COLO829 (cell line): ENCODE measurements around the gene CELF2.

Experiments
- DNase-seq: peaks from one replicate; pipeline ENCODE4 v3.0.0; 2012; ENCODE audit warnings: low spot score

The CELF2 gene

DNA sequence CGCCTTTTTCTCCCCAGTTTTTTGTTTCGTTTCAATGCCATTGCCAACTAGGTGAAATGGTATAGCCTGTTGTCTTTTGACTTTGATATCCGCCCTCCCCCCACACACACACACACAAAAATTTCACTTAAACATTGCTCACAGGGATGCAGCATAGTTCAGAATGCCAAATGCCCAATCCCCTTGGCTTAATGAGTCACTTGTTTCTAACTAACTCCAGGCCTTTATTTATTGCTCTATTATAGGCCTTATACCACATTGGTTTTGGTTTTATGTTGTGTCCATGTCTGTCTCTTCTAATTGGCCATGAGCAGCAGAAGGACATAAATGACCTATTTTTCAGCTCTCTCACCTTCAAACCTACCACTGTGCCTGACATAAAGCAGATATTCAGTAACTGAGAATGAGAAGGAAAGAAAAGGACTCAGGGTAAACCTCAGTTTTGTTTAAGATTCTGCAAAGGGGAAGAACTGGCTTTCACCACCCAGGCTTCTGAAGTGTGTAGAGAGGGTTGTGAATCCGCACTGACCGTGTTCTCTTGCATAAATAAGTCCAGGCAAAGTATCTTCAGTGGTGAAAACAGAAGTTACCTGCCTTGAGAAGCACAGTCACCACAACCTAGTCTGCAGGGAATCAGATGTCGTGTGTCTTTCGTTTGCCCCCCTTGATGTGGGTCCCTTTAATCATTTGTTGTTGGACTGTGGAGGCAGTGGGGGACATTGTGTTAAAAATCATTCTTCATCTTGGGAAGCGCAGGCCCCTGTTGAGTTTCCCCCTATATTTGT, 139.8 kb downstream of the CELF2 start:
- no peak for DNase-seq

DNA sequence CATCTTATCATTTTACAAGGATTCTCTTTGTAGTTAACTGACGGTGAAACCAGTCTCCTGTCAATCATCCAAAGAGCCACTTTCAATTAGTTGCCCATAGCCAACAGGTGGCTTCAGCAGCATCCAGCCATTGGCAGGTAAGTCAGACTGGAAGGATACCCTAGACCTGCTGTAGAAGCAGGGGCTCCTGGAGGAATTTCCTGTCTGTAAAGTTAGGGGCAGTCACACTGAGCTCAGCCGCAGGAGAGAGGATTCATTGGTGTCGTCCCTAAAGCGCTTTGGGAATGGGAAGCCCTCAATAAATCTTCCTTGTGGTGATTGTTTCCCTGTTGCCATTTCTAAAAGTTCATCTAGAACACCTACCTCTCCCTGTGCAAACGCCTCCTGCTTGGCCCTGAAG, 140.4 kb downstream of the CELF2 start:
- DNase-seq: no peak

DNA sequence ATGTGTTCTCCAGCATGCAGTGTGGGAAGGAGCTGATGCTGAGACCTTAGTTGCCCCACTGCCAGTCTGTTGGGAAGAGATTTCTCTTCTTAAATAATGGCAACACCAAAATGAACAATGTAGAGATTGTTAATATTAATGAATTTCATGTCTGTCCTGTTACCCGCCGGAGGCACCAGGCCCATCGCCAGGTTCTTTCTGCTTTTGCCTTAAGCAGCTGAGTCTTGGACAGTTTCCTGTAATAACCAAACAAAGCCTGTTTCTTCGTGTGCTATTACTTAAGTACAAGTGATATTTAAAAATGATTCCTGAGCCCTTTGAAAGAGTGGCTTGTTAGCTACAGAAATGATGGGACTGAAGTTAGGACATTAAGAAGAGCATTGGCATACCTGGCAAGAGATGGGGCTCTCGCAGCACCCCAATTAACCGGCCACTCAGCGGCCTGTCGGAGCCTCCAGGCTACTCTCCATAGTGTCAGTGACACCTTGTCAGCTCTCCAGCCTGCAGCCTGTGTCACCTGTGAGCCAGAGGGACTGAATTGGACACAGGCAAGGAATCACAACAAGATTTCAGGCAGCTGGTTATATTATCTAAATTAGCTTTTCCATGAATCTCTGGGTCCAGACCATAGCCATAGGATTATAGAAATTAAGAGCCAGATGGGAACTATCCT, 142.0 kb downstream of the CELF2 start:
- peak; percentile 86 for DNase-seq

DNA sequence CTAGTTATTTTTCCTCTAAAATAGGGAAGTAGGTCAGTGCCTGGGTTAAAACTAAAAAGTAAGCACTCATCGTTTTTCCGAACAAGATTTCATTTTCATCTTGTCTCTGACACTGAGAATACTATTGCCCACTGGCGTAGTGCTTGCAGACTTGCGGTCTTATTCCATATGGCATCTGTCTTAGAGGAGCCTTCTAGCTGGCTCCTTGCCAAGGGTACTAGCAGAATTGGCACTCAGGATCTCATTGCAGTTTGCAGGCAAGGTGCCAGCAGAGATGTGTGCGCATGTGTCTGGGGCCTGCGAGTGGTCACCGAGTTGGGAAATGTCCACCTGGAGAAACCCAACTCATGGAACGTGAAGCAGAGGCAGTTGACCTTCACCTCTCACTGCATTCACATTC, 143.4 kb downstream of the CELF2 start:
- DNase-seq: no peak

DNA sequence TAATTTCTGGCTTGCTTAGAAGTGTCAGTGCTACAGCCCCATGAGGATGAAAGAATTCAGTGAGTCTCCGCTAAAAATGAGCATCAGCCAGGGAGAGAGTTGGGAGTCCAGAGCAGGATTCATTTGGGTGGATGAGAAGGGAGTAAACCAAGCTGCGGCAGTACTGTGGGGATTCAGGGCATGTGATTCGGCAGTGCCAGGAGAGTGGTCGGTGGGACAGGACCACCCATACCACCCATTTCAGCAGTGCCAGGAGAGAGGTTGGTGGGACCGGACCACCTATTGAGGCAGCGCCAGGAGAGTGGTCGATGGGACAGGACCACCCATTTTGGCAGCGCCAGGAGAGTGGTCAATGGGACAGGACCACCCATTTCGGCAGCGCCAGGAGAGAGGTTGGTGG, 144.2 kb downstream of the CELF2 start:
- no peak for DNase-seq

DNA sequence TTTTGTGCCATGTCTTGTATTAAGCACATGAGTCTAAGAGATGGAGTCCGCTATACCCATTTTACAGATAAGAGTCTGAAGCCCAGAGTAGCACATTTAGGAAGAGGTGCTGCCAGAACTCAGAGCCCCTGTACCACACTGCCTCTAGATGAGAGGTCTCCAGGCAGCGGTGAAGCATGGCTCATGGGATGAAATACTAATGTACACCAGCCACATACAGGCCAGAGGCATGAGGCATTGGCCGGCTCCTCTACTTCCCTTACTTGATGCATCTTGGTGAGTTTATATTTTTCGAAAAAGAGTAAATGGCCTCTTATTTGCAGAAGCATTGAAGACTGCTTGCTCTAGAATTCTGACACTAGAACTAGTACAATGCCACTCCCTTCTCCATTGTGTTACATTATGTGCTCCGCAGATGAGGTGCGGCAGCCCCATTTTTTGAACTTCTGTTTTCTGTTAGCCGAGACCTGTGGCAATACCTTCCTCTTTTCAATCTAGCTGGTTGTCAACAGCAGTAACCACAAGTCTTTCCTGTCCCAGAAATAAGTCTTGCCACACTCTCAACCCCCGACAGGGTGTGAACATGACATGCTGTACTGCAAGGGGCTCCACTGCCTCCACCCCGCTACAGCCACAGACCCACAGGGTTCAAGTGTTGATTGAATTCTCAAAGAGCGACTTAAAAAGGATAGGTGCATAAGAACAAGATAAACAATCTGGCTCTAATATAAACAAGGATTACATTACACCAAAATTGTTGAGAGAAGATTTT, 145.3 kb downstream of the CELF2 start:
- no peak for DNase-seq

DNA sequence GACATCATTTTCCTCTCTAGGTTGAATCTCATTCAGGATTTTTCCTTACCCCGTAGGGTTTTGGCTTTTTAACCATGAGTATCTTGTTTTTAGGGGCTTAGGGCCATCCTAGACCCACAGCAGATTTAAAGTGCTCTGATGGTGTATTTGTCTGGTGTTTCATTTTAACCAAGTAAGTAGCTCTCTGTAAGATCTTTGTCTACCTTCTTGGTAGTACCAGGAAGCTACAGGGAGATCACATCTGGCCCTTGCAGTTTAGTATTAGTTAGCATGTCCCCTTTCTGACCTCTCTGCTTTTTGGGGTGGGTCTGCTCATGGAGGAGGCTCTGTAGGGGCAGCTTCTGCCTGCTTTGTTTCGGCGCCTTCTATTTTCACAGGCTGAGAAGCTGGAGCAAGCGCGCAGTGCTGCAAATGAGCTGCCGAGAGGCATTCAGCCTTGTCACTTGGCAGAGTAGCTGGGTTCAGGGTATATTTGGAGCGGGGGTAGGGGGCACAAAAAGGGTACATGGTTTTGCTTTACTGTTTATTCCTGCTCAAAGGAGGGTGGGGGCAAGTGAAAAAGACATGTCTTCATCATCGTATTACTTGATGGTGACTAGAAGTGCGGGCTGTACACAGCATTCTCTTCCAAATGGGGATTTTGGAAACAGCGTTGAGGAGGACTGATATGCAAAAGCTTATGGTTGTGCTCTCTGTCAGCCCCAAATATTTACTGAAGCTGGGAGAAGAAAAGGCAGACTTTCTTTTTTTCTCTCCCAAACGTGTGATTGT, 146.3 kb downstream of the CELF2 start:
- no peak for DNase-seq

DNA sequence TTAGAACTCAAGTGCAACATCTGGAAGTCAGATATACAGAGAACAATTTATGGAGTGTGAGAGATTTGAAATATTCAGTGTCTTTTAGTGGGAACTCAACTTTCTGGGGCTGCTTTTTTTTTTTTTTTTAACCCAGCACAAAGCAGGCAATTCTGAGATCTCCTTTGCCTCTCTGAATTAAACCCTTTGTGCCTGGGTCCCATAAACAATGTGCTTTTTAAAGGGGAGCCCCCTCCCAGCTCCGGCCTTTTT, 146.8 kb downstream of the CELF2 start:
- no peak for DNase-seq

DNA sequence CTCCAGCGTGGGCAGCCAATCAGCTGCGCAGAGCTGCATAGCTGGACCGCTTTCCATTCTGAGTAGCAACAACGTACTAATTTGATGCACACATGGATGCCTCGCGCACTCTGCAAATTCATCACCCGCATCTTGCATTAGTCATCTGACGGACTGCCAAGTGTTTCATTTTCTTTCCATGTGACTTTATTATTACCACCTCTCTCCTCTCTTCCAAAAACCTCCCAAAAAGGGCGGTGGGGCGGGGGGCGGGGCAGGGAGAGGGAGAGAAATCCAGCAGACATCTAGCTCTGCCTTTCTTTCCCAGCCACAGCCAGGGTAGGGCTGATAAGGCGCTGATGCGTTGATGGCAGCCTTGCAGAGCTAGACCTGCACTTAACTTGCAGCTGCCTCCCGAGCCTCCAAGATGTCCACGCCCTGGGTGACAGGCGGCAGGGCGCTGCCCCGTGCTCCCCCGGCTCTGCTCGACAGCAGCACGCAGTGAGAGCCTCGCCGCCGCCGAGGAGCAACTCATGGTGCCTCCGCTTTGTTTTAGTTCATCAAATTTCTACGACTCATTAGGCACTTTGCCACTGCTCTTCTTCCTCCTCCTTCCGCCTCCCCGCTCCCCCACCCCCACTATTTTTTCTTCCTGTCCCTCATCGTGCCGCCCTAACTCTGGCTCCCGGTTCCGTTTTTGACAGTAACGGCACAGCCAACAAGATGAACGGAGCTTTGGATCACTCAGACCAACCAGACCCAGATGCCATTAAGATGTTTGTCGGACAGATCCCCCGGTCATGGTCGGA, 147.3 kb downstream of the CELF2 start:
- DNase-seq: peak; percentile 89

DNA sequence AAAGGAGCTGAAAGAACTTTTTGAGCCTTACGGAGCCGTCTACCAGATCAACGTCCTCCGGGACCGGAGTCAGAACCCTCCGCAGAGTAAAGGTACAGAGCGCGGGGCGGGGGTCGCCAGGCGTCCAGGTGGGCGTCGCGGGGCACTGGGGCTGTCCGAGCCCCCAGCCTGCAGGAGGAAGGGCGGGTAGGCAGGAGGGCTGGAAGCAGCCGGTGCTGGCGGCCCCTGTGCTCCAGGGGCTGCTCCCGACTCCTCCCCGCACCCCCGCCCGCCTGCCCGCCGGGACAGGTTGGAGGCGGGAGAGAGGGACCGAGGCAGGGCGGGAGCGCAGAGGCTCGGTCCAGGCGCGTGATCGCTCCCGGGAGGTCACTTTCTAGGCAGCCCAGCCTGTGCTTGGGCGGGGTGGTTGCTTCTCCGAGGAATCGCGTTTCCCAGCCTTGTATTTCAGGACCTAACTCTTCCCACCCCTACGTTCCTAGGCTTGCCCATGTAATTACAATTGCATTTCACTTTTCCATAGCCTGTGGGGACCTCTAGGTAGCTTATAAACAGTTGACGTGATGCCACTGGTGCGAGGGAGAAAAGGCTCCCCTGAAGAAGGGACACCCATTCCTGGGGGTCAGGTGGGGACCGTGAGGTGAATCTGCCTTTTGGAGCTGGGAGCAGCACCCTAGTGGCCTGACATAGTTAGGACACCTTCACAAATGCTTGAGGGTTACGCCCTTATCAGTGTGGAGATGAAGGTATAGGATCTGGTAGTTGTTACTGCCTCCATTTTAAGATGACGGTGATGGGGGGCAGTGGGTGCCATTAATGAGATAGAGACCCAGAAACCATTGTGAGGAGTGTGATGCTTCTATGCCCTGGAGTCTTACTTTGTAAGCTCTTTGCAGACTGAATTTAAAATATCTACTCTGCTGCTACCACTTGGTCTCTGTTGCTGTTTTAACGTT, 148.2 kb downstream of the CELF2 start:
- peak; percentile 46 for DNase-seq

DNA sequence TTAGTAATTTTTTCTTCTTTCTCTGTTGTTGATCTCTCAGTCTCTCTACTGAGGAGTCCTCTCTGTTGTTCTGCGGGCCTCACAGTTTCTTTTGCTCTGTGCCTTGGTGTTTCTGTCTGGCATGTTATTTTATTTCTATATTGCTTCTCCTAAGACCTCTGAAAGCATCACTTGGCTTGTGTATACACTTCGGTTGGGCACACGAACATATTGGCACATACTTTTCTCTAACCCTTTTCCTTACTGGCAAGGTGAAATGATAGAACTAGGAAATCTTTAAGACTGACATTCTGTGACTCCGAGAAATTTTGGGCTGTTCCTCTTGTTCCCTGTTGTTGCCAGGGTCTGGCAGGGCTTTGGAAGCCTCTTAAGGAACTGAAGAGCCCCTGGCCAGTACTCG, 148.9 kb downstream of the CELF2 start:
- no peak for DNase-seq

DNA sequence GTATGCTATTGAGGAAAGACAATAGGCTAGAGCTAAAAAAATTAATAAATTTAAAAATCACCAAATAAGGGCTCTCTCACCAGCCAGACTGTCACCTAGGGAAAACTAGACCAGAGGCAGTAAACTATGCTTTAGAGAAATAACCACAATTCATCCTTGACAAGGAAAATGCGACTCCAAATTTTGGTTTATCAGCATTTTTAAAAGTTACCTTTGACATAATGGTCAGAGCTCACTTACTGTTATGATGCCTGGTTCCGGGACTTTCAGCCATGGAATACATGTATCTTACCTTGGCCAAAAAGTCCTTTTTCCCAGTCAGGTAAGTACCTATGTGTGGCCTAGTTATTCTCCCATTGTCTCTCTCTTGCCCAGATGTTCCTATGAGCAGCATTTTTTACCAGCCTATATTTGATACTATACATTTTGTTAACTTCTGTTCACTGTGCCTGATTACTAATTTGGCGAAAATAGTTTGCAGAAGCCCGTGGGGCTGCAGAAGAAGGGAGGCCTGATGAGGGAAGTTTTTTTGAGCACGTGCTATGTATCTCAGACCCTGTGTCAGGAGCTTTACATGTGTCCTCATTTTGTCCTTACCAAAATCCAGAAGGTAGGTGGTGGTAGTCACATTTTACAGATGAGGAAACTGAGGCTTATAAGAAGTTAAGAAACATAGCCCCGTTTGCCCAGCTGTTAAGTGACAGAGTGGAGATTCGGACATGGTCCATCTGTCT, 149.7 kb downstream of the CELF2 start:
- DNase-seq: no peak

DNA sequence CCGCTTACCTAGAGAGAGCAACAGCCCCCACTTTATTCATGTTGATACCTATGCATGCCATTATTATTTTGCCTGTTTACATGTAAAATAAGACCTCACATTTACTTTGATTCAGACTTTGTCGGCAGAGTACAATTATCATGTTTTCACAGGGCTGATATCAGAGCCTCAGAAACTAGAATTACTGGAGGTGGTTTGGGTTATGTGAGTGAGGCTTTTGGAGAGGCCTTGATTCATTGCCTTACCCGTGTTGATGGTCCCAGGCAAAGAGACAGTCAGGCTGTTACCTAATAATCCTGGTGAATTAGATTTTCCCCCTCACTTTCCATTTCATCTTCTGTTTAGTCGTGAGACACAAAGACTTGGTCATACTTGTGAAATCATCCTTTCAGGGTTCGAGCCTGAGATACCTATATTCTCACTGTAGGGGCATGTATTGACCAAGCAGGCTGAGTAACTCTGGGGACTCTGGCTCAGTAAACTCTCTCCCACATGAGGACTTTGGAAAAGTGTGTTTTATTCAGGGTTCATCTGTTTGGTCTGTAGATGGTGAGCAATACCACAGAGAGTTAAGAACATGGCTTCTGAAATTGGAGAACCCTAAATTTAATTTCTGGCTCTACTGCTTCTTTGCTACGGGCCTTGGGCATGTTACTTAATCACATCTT, 150.9 kb downstream of the CELF2 start:
- no peak for DNase-seq

DNA sequence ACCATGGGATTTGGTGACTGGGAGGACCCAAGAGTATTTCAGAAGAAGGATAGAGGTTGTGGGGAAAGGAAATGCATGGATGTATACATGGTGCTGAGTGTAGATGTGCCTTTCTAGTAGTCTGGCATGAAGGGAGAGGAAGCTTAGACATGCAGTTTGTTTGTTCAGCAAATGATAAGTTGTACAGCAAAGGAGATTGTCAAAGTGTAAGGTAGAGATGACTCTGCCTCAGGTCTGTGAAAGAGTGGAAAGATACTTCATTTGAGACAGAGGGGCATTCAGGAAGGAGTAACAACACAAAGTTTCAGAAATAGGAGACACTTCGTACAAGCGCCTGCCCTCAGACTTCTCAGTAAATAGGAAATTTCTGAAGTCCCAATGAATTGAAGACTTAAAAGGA, 152.3 kb downstream of the CELF2 start:
- no peak for DNase-seq

DNA sequence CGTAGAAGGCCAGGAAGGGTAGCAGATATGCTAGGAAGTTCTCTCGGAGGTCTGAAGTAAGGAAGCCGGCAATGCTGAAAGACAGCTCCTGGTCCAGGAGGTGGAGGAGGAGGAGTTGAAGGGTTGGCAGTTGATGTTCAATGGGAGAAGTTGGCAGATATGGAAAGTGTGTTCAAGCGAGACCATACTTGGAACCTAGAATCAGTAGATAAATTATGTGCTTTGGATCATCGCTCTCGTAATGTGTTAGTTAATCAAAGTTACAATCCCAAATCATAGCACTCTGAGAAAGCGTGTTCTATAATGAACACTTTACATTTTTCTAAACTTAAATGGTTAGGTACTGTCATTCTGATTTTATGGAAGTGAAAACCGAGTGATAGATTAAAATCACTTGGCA, 152.9 kb downstream of the CELF2 start:
- no peak for DNase-seq

DNA sequence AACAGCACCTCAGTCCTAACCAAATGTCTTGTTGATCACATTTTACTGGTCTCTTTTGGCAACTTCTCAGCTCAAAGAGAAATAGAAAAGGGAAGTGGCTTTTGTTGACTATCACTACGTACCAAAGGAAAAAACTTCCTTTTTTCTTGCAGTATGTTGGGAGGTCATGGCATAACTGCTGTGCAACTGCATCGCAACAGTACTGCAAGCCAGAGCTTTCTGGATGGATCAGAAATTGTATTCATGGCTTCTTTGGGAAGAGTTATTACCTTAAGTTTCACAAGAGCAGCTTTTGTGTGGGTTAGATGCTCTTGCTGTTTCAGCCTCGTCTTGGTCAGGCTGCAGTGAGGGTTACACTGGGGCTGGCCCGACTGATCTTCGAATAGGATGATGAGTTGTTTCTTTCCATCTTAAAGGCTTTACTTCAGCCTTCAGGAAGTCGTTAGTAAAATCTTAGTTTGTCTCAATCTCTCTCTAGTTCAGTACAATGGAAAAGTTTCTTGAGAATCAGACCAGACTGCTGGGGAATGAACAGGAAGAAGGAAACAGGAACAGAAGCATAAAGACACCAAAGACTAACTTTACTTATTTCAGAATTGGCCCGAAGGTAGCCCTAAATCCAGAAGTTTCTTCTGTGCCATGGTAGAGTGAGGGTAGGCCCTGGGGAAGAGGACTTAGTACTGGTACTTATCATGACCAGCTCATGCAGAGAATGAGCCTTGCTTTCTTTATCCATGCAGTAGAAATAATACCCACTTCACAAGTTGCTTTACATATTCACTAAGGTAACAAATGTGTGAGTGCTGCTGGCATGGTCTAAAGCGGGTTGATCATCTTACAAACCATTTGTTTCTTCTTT, 153.6 kb downstream of the CELF2 start:
- no peak for DNase-seq

DNA sequence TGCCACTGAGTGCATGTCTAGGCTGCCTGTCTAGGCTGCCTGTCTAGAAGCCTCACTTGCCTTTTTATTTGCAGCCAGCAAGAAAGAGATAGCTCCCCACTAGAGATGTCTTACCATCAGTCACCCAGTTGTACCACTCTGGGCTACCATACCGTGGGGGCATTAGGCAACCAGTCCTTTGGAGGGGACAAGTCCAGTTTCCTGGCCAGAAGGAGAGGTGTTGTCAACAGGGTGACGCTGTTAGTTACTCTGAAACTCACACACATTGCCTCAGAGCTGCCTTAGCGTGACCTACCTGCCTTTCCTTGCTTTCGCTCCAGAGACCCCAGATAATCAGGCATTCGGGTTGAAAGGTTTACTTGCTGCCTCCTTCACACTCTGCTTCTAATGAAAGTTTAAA, 155.4 kb downstream of the CELF2 start:
- DNase-seq: no peak

DNA sequence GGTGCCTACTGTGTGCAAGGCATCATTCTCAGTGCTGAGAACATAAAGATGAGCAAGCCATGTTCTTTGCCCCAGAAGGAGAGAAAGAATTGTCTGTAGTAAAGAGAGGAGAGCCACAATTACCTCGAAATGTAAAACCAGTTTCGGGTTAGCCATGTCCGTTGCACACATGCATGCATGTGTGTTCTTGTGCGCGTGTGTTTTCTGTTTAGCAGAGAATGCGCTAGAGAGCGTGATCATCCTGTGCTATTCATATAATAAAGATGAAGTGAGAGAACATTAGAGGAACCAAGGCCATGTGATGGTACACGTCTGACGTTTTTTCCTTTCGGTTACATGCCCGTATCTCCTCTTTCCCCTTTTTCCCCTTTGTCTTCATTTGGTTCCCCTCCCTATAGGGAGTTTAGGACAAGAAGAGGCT, 158.2 kb downstream of the CELF2 start:
- DNase-seq: no peak
